Activated CD4-positive, alpha-beta T cell treated with anti-CD3 and anti-CD28 coated beads, Interleukin-2, amount 50 U/mL, for 16 hours (primary cell): Measurements from ENCODE around the gene ZNF343.
A peak's percentile ranks its signal among the peaks of the same experiment; 100 is the strongest.

Experiments used
- DNase-seq: peaks from one replicate; pipeline ENCODE4 v3.0.0-alpha.2; 2020

ZNF343 gene

DNA sequence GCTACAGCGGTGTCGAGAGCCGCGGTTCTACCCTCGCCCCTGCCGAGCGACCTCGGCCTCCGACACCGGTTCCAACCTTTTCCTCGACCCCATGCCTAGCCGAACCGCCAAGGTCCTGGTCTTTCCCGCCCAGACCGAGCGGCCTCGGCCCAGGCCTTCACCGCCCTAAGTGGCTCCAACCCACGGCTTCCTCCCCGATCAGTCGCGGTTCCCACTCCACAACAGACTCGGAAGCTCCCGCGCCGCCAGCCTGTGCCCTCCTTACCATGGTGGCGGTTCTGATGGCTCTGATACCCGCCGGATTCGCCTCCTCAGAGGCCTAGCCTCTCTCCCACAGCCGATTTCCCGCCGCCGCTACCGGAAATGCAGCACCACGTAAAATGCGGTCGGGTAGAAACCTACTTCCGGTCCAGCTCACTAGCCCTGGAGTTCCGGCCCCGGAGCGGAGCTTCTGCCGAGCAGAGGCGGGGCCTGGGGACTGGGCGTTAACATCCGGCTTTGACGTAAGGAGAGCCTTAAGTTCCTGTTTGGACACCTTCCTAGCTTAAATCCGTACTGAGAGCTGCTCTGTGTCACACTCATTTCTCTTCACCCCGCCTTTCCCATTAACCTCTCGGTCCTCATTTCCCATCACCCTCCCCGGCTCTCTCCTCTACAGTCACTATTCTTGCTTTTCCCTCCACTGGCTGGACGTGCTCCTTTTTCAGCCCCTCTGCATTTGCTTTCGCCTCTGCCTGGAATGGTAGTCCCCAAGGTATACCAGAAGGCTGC lies 38.1 kb downstream of the ZNF343 start, which contains the start of gene SNRPB:
SNRPB (minus strand) TSS at position 367 of the 771 bp plus-strand sequence; CDS start at position 268, 99 bp downstream.
- DNase-seq: peak; percentile 99

DNA sequence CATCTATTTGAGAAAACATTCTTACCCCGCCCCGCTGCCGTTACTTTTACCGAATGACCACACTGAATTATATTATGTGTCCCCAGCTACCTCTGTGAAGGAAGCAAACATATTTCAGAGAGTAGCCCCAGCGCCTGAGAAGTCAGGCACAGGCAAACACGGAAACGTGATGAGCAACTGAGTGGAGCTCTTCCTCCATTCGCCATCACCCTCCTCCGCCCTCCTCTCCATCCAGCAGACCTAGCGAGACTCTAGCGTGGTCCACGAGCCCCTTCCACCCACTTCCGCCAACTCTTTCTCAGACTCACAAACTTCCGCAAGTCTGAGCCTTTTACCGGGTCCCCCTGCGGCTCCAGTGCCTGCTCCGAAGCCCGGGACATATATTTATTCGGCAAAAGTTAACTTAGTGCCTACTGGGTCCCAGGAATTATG lies 38.7 kb downstream of the ZNF343 start:
- peak; percentile 74 for DNase-seq

DNA sequence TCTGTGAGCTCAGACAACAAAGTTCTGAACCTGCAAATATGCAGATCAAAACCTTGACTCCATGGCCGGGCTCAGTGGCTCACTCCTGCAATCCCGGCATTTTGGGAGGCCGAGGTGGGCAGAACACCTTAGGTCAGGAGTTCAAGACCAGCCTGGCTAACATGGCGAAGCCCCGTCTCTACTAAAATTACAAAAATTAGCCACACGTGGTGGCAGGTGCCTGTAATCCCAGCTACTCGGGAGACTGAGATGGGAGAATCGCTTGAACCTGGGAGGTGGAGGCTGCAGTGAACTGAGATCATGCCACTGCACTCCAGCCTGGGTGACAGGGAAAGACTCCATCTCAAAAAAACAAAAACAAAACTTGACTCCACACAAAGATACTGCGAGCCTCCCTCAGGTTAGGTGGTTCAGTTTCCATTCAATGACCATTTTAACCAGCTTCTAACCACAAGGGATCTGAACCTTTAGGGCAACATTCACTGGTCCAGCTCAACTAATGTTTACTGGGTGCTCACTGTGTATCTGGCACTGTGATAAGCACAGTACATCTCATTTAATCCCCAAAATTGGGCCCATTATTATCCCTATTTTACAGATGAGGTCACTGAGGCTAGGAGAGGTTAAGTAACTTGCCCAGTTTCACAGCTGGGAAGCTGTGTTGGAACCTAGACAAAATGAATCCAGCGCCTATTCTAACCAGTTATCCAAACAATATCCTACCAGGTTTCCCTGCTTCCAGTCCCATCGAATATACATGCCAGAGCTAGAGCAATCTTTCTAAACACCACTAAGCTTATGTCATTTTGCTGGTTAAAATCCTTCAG lies 39.9 kb downstream of the ZNF343 start:
- no peak for DNase-seq

DNA sequence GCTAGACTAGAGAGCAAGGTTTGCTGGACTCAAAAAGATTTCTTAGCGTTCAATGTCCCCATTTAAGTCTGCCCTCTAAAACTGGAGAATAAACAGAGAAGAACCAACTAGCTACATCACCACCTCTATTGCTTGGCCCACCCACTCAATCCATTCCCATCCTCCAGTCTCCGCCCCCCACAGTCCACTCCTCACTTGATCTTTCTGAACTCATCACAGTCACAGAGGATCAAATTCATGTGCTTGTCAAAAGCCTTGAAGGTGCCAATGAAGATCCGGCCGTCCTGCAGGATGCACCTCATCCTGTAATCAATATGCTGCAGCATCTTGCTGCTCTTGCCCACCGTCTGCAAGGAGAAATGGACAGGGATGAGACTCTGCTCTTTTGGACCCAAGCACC lies 41.3 kb downstream of the ZNF343 start:
- DNase-seq: no peak

DNA sequence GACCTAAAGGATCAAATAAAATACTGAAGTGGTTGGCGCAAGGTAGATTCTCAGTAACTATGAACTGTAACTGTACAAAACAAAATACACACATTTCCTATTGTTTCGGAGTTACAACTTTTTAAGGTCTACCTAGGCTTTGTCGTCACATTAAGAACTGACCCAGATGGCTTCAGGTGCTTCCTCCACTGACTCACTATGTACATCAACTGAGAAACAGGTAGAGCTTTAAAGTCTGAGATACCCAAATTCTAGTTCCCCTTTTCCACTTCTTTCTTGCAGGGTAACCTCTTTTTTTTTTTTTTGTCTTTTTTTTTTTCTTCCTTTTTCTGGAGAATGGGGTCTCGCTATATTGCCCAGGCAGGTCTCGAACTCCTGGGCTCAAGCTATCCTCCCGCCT lies 43.6 kb downstream of the ZNF343 start:
- DNase-seq: no peak

DNA sequence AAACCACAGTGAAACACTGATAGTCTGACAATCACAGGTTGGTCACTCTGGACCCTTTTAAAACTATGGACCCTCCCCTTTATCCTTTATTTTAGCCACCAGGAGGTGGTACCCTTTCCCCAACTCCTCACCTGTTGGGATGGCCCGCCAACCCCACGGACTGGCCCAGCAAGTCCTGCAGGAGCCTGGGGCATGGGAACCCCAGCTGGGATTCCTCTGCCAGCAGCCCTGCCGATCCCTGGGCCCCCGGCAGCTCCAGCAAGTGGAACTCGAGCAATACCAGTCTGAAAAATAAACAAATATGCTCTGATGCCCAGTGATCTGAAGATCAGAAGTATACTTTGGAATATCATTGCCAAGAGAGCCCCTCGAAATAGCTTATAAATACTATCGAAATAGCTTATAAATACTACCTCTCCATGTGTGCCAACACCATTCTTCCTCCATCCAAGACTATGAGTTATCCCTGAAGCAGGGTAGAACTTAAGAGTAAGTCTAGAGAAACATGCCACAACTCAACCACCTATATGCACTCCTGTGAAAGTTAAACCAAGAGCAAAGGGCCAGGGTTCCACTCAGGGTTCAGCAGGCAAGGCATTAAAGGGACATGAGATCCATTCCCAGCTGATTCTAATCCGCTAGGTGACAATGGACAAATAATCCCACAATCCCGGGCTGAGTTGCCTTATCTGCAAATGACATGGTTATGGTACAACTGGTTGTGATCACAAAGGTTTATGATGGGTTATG lies 44.9 kb downstream of the ZNF343 start:
- DNase-seq: no peak

DNA sequence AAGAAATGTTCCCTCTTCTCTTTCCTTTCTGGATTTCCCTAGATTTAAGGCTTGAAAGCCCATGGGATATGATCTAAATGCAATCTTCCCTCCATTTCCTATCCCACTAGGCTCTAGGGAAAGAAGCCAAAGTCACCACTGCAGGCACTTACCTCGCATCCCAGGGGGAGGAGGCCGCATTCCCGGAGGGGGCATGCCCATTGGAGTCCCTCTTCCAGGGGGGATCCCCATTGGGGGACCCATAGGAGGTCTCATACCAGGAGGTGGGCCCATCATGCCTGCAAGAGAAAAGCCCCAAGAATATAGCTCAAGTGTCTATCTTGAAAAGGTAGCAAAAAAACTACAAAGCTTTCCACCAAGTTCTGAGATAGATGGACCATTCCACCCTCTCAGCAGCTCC lies 46.2 kb downstream of the ZNF343 start:
- DNase-seq: no peak

DNA sequence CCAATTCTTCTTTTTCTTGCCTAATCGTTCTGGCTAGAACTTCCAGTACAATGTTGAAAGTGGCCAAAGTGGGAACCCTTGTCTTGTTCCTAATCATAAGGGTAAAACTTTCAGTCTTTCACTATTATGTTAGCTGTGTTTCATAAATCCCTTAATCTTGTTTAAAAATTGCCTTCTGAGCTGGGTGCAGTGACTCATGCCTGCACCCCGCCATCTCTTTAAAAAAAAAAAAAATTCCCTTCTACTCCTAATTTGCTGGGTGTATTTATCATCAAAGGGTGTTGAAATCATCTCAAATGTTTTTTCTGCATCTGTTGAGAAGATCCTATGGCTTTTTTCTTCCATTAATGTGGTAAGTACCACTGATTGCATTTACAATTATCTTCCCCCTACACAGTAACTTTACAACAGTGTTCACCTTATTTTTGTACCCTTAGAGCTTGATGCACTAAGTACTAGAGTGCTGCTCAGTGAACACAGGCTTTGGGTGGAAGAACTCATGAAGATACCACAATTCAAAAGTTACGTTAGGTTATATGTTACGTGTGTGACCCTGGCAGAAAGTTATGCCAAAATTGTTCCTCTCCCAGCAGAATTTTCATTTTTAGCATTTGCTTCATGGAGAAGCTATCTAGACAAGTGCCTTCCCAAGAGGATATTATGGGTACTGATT lies 47.8 kb downstream of the ZNF343 start:
- no peak for DNase-seq

DNA sequence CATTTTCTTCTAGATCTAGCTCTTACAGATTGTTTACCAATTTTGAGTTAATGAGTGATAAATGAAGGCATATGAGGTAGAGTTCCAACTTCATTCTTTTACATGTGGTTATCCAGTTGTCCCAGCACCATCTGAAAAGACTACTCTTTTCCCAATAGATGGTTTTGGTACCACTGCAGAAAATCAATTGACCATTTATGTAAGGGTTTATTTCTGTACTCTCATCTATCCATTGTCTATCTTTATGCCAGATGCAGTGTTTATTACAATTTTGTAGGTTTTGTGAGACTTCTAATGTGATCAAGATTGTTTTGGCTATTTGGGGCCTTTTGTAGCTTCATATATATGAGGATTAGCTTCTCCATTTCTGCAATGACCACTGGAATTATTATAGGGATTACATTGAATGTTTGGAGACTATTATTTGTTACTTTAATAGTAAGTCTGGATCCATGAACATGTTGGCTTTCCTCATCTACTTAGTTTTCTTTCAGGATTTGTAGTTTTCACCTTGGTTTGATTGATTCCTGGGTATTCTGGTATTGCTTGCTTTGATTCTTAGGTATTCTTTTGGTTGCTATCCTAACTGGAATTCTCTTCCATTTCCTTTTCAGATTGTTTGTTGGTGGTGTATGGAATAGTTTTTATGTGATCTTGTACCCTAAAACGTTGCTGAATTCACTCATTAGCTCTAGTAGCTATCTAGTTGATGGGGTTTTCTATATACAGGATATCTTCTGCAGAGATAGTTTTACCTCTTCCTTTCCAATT lies 48.5 kb downstream of the ZNF343 start:
- no peak for DNase-seq

DNA sequence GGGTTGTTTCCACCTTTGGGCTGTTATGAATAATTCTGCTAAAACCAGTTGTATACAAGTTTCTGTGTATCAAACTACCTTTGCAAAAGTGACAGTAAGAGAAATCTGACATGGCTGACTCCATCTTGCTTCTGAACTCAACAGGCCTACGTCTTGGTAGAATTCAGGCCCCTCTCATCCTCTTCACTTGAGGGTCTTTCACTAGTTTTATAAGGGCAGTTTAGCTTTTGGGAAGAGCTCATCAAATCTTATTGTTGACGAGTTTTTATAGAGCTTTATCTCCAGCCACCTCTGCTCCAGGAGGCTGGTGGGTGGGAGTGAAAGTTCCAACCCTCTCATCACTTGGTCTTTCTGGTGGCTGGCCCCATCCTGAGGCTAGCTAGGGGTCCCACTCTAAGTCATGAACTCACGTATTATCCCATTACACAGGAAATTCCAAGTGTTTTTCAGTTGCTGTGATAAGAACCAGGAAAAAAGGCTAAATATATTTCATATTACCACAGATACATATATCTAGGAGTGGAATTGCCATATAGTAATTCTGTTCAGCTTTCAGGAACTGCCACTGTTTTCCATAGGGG lies 49.7 kb downstream of the ZNF343 start:
- no peak for DNase-seq

DNA sequence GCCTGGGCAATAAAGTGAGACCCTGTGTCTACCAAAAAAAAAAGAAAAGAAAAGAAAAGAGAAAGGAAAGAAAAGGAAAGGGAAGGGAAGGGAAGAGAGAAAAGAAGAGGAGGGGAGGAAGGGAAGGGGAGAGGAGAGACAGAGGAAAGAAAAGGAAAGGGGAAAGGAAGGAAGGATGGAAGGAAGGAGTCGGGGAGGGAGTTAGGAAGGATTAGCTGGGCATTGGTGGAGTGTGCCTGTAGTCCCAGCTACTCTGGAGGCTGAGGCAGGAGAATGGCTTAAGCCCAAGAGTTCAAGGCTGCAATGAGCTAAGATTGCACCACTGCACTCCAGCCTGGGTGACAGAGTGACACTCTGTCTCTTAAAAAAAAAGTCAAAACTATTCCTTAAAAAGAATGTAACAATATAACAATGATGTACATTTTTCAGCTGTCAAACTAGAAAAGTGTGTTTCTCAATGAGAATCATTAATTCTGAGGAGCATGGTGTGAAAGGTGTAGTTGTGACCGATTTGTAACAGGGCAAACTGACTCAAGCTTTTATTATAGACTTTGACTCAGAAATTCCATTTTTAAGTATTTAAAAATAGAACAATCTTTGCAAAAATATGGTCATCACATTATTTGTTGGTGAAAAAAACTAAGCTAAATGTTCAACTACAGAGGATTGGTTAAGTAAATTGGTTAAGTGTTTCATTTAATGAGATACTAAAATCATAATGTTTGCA lies 52.8 kb downstream of the ZNF343 start:
- no peak for DNase-seq

DNA sequence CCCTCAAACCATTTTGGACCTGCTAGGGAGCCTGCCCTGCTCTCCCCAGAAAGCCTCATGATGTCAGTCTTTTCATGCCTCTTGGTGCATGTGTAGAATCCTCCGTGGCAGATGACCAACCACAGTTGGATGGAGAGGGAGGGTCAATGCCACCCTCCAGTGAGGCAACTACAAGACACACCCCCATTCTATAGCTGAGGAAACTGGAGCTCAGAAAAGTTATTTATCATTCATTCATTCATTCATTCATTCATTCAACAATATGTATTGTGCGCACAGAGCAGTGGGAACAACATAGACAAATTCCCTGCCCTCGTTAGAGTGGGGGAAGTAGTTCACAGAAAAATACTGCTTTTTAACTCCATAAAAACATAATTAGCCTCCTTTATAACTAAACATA lies 54.9 kb downstream of the ZNF343 start:
- DNase-seq: no peak

DNA sequence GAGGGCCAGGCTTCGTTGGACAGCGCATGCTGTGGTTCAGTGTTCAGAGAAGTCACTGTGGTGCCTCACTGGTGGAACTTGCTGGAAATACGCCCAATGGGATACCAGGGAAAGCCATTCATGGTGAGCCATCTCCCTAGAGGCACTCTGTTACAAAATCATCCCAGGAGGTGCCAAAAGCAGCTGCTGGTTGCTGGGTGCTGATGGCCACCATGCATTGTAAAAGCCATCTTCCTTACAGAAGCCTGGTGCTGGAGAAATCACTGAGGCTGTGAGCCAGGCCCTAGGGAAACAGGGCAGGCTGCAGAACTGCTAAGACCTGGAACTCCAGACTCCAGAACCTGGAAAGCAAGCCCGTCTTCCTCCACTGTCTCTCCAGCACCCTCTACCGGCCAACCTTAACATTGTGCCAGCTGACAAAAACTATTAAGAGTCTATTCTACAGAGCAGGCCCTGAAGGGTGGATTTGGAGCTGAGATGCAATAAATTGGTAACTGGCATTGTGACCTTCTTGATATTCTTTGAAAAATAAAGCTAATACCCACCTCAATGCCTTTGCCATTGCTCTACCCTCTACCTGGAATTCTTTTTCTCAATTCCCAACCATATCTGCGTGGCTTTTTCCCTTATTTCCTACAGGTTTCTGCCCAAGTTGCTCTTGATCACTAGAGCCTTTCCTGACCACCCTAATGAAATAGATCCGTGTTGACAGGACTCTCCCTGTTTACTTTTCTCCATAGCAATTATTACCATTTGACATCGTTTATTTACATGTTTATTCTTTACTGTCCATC lies 56.6 kb downstream of the ZNF343 start:
- peak; percentile 72 for DNase-seq

DNA sequence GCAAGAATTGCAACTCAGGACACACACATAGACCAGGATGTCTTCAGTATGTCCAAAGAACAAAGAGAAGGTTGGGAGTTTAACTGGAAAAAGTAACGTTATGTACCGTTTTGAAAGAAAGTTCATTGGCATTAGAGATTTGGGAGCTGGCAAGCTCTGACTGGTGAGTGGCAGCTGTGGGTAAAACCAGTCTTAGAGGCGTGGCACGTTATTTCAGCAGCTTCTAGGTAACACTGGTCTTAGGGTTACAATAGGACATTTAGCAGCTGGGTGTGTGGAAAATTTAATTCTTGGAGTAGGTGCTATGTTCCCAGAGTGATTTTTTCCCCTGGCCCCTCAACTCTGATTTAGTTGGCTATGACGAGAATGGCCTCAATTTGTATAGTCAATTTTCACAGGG lies 57.3 kb downstream of the ZNF343 start:
- DNase-seq: no peak

DNA sequence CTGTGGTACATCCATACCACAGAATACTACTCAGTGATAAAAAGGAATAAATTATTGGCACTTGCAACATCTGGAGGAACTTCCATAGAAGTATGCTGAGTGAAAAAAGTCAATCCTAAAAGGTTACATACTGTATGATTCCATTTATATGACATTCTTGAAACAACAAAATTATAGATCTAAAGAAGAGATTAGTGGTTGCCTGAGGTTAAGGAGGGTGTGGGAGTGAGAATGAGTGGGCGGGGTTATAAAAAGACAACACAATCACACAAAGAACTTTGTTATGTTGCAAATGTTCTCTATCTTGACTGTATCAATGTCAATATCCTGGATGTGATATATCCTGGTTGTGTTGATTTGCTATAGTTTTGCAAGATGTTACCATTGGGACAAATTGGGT lies 59.3 kb downstream of the ZNF343 start:
- DNase-seq: no peak

DNA sequence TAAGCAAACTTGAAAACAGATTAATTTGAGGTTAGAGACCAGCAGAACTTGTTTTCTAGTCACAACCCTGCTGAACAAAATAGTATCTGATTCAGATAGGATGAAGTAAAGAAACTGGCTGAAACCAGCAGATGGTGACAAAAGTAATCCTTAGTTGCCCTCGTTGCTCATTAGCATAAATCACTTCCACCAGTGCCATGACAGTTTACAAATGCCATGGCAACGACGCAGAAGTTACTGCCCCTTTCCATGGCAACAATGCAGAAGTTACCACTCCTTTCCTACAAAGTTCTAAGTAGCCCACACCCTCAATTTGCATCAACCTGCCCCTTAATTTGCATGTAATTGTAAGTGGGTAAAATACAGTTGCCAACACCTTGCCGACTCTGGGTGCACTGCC lies 61.9 kb downstream of the ZNF343 start:
- no peak for DNase-seq
